IMR-90 (cell line): ENCODE measurements around the gene TRMT1. TPM values are rescaled to one million over a fixed set of nuclear protein-coding genes. Genes with fewer than 3 reads are reported as not detected.

Experiments
- ATAC-seq: fragments of 200-7000 bp; cut with Tn5 transposase; 2 replicates; pipeline ENCODE4 v1.9.1; 2020; ENCODE audit warnings: low read depth, mild to moderate bottlenecking, moderate library complexity
- BruUV-seq: library from RNA; stranded (reverse); fragments of 400-500 nt; replicated peaks from 2 replicates; lab custom pipeline; 2021; lab: Mats Ljungman, UMichigan
- CTCF ChIA-PET: fragments of 300-600 bp; formaldehyde crosslinking; extraction: SDS; loops from one replicate; lab custom pipeline; 2021; ENCODE audit warnings: antibody characterized with exemption; lab: Yijun Ruan, JAX
- POLR2A ChIA-PET: fragments of 300-600 bp; sonication (Branson Sonifier 250); formaldehyde crosslinking; loops from one replicate; lab custom pipeline; 2022; ENCODE audit warnings: antibody characterized with exemption; ENCODE audit not compliant: unreplicated experiment; lab: Charles Lee
- DNase-seq: peaks from one replicate; pipeline ENCODE4 v3.0.0; 2013
- H2AFZ ChIP-seq: replicated peaks from 2 replicates; pipeline ENCODE3; 2013; ENCODE audit warnings: low read length, mild to moderate bottlenecking; ENCODE audit not compliant: poor library complexity
- H2AK5ac ChIP-seq: 2 replicates; pipeline ENCODE4 v1.6.1; 2013; ENCODE audit warnings: low read depth, low read length, inconsistent platforms
- H2AK9ac ChIP-seq: replicated peaks from 2 replicates; pipeline ENCODE3; 2013; ENCODE audit warnings: mild to moderate bottlenecking, low read depth, low read length, moderate library complexity; ENCODE audit not compliant: poor library complexity
- H2BK120ac ChIP-seq: 2 replicates; pipeline ENCODE4 v1.6.1; 2013; ENCODE audit warnings: low read depth, low read length, inconsistent platforms
- H2BK15ac ChIP-seq: 3 replicates; pipeline ENCODE4 v1.6.1; 2013; ENCODE audit warnings: low read depth, low read length, inconsistent platforms
- H2BK20ac ChIP-seq: 2 replicates; pipeline ENCODE4 v1.6.1; 2013; ENCODE audit warnings: low read depth, mild to moderate bottlenecking, inconsistent platforms, low read length, moderate library complexity
- H2BK5ac ChIP-seq: 2 replicates; pipeline ENCODE4 v1.6.1; 2013; ENCODE audit warnings: mild to moderate bottlenecking, low read depth, low read length, inconsistent platforms; ENCODE audit not compliant: poor library complexity, severe bottlenecking
- H3K14ac ChIP-seq: replicated peaks from 2 replicates; pipeline ENCODE4 v1.6.1; 2013; ENCODE audit warnings: low read depth, low read length, inconsistent platforms
- H3K18ac ChIP-seq: 2 replicates; pipeline ENCODE4 v1.6.1; 2013; ENCODE audit warnings: low read depth, low read length, control low read depth
- H3K23ac ChIP-seq: 2 replicates; pipeline ENCODE4 v1.6.1; 2013; ENCODE audit warnings: low read depth, low read length, inconsistent platforms
- H3K27ac ChIP-seq: 2 replicates; pipeline ENCODE4 v1.5.1; 2013; ENCODE audit warnings: mild to moderate bottlenecking, control low read depth, low read length; ENCODE audit not compliant: insufficient read depth
- H3K27me3 ChIP-seq: 2 replicates; pipeline ENCODE4 v1.6.1; 2013; ENCODE audit warnings: low read length; ENCODE audit not compliant: control insufficient read depth, insufficient read depth
- H3K36me3 ChIP-seq: 2 replicates; pipeline ENCODE4 v1.6.1; 2013; ENCODE audit warnings: low read length, mixed read lengths; ENCODE audit not compliant: control insufficient read depth, insufficient read depth
- H3K4ac ChIP-seq: 2 replicates; pipeline ENCODE4 v1.6.1; 2013; ENCODE audit warnings: low read depth, low read length, inconsistent platforms
- H3K4me1 ChIP-seq: 2 replicates; pipeline ENCODE4 v1.6.1; 2013; ENCODE audit warnings: low read length, mixed read lengths; ENCODE audit not compliant: control insufficient read depth, insufficient read depth
- H3K4me2 ChIP-seq: 2 replicates; pipeline ENCODE4 v1.6.1; 2013; ENCODE audit warnings: low read depth, mild to moderate bottlenecking, control low read depth, low read length, moderate library complexity
- H3K4me3 ChIP-seq: 2 replicates; pipeline ENCODE4 v1.5.1; 2013; ENCODE audit warnings: low read depth, mild to moderate bottlenecking, control low read depth, low read length, moderate library complexity; ENCODE audit not compliant: insufficient read depth
- H3K56ac ChIP-seq: 2 replicates; pipeline ENCODE4 v1.6.1; 2013; ENCODE audit warnings: low read length, inconsistent platforms; ENCODE audit not compliant: insufficient read depth; ENCODE audit errors: extremely low read depth
- H3K79me1 ChIP-seq, 2 experiments: 2 replicates each; pipeline ENCODE4 v1.6.1; 2013; ENCODE audit warnings: low read length in 2 of 2, inconsistent platforms in 1 of 2, low read depth in 1 of 2
- H3K9ac ChIP-seq: 2 replicates; pipeline ENCODE4 v1.6.1; 2013; ENCODE audit warnings: low read depth, low read length, control low read depth
- H3K9me1 ChIP-seq: 2 replicates; pipeline ENCODE4 v1.6.1; 2013; ENCODE audit warnings: low read length, inconsistent platforms; ENCODE audit not compliant: insufficient read depth
- H3K9me3 ChIP-seq: 2 replicates; pipeline ENCODE4 v1.6.1; 2013; ENCODE audit warnings: low read length; ENCODE audit not compliant: control insufficient read depth, insufficient read depth
- H4K20me1 ChIP-seq: 2 replicates; pipeline ENCODE4 v1.6.1; 2013; ENCODE audit warnings: low read length, inconsistent platforms; ENCODE audit not compliant: insufficient read depth
- H4K5ac ChIP-seq: 2 replicates; pipeline ENCODE4 v1.6.1; 2013; ENCODE audit warnings: mild to moderate bottlenecking, low read depth, low read length, control low read depth
- H4K8ac ChIP-seq, 2 experiments: 2 replicates each; pipeline ENCODE4 v1.6.1; 2013; ENCODE audit warnings: low read depth in 2 of 2, low read length in 2 of 2, control low read depth in 1 of 2, inconsistent platforms in 1 of 2
- H4K91ac ChIP-seq: 2 replicates; pipeline ENCODE4 v1.6.1; 2013; ENCODE audit warnings: low read depth, low read length, inconsistent platforms; ENCODE audit not compliant: insufficient read depth
- BHLHE40 ChIP-seq: fragments of 150-350 bp; IDR thresholded peaks from 2 replicates; pipeline ENCODE4 v1.6.1; 2016; ENCODE audit warnings: mild to moderate bottlenecking, low read depth, low read length
- CHD1 ChIP-seq: IDR thresholded peaks from 2 replicates; pipeline ENCODE4 v1.6.1; 2012; ENCODE audit warnings: low read depth, low read length, improper control_type of control experiment
- CTCF ChIP-seq: conservative IDR thresholded peaks from 2 replicates; pipeline ENCODE4 v1.5.1; 2012; ENCODE audit warnings: mild to moderate bottlenecking, low read depth, low read length, improper control_type of control experiment
- ELK1 ChIP-seq: fragments of 150-350 bp; IDR thresholded peaks from 2 replicates; pipeline ENCODE4 v1.6.1; 2016; ENCODE audit warnings: low read depth, mild to moderate bottlenecking, low read length, moderate library complexity, borderline replicate concordance
- FOS ChIP-seq: fragments of 150-350 bp; IDR thresholded peaks from 2 replicates; pipeline ENCODE4 v1.6.1; 2016; ENCODE audit warnings: low read depth, low read length
- MAFK ChIP-seq: IDR thresholded peaks from 2 replicates; pipeline ENCODE4 v1.6.1; 2012; ENCODE audit warnings: low read depth, low read length, improper control_type of control experiment
- NFE2L2 ChIP-seq: fragments of 150-350 bp; IDR thresholded peaks from 2 replicates; pipeline ENCODE4 v1.6.1; 2016; ENCODE audit warnings: low read depth, mild to moderate bottlenecking, low read length
- POLR2A ChIP-seq: IDR thresholded peaks from 2 replicates; pipeline ENCODE4 v1.6.1; 2012; ENCODE audit warnings: mild to moderate bottlenecking, low read depth, low read length
- RAD21 ChIP-seq: IDR thresholded peaks from 2 replicates; pipeline ENCODE4 v1.6.1; 2012; ENCODE audit warnings: low read length, improper control_type of control experiment
- RCOR1 ChIP-seq: IDR thresholded peaks from 2 replicates; pipeline ENCODE4 v1.6.1; 2012; ENCODE audit warnings: mild to moderate bottlenecking, low read length, improper control_type of control experiment; ENCODE audit not compliant: insufficient replicate concordance
- SMC3 ChIP-seq: fragments of 150-350 bp; IDR thresholded peaks from 2 replicates; pipeline ENCODE4 v1.6.1; 2016; ENCODE audit warnings: low read depth, mild to moderate bottlenecking, antibody characterized with exemption, low read length, moderate library complexity
- WGBS, 2 experiments: methylation state at CpG; one replicate each; pipeline versions ENCODE4 v1.1.5 to v1.1.7; 2013; ENCODE audit warnings: missing lambda C conversion rate in 2 of 2; ENCODE audit not compliant: insufficient read length in 1 of 2; ENCODE audit errors: extremely low coverage in 2 of 2; 5-methylcytosine and 5-hydroxymethylcytosine counted together
- dilution Hi-C: fragments of 300-500 bp; cut with HindIII; formaldehyde crosslinking; loops from one replicate; pipeline ENCODE4 v1.14.3; 2018; ENCODE audit warnings: low sequenced_read_pairs; ENCODE audit not compliant: unreplicated experiment
- in situ Hi-C: fragments of 300-500 bp; cut with MboI; formaldehyde crosslinking; loops from 3 replicates; pipeline ENCODE4 v1.14.3; 2019; ENCODE audit warnings: low sequenced_read_pairs, inconsistent platforms, mixed read lengths
- intact Hi-C: fragments of 100-400 bp; cut with micrococcal nuclease; formaldehyde crosslinking; loops from 2 replicates; pipeline ENCODE4 v1.10.0; 2022
- polyA plus RNA-seq, 3 experiments: library from polyadenylated mRNA; depleted of rRNA; stranded (reverse); fragments of >200 nt; gene quantifications; 2 replicates each; pipeline ENCODE4 v1.2.3, GENCODE V29; 2012; ENCODE audit warnings: low replicate concordance in 1 of 3
- total RNA-seq: library from RNA; depleted of rRNA; stranded (reverse); fragments of >200 nt; gene quantifications from 2 replicates; pipeline ENCODE4 v1.2.3, GENCODE V29; 2012

TRMT1 gene
- total and polyA plus RNA-seq, 2 of the 4 experiments (the other 2 are of a cell fraction) = 28.3 to 56.0 TPM

- 82% methylated on average over 3 of the region's 17 CpGs; no CpG with 5 or more reads in 1 of the 2 experiments for WGBS, 2 experiments
- dilution Hi-C loops = no loop called here
- H3K18ac ChIP-seq = no peak overlapping the region
Observed at GRCh38 chr19:13066933-13067807, 49.4 kb downstream of the TRMT1 start.

More at GRCh38 chr19:13066933-13067807, 49.4 kb downstream of the TRMT1 start:
- Histone ChIP-seq H3K9me3 (no peaks in the 10 kb centered on the region), H3K9ac (no peak overlapping the region), H3K36me3 (peaks cover 9% of the 10 kb centered on the region), H2AK5ac (no peak overlapping the region), H2BK120ac (no peak overlapping the region), H3K9me1 (no peaks in the 10 kb centered on the region), H2BK15ac (no peak overlapping the region), H3K4ac (no peak overlapping the region), H2BK20ac (no peak overlapping the region), H2AK9ac (no peak overlapping the region), H3K27ac (no peak overlapping the region), H3K79me1 (peaks cover 40 to 72% of the 10 kb centered on the region in 2 experiments), H4K8ac (no peak overlapping the region), H4K5ac (no peak overlapping the region), H4K91ac (no peak overlapping the region), H4K20me1 (peaks cover 33% of the 10 kb centered on the region), H3K27me3 (no peaks in the 10 kb centered on the region), H3K56ac (no peak overlapping the region), H2AFZ (no peak overlapping the region), H3K4me3 (no peak overlapping the region), H3K14ac (no peak overlapping the region), H3K4me1 (peaks cover 5% of the 10 kb centered on the region), H3K4me2 (no peak overlapping the region), H2BK5ac (no peak overlapping the region), H3K23ac (no peak overlapping the region)
- DNase-seq (no peak), ATAC-seq (no peak)
- no peak for TF ChIP-seq MAFK
- no peak for TF ChIP-seq RAD21
- no peak for TF ChIP-seq CTCF
- no peak for TF ChIP-seq CHD1
- TF ChIP-seq NFE2L2 = no peak
- no peak for TF ChIP-seq POLR2A
- no peak for TF ChIP-seq RCOR1
- TF ChIP-seq FOS = no peak
- TF ChIP-seq ELK1 = no peak
- TF ChIP-seq SMC3 = no peak
- no peak for TF ChIP-seq BHLHE40
- in situ Hi-C loops = no loop called here
- ChIA-PET POLR2A (no interaction called here), CTCF (no interaction called here)
- intact Hi-C loops = no loop called here
- BruUV-seq = no TSS peak
